H9 (cell line): Measurements from ENCODE around the gene C14orf132. TPM values are rescaled to one million over a fixed set of nuclear protein-coding genes. Genes with fewer than 3 reads are reported as not detected.

ENCODE experiments used
- DNase-seq: peaks from one replicate; pipeline ENCODE4 v3.0.0-alpha.2; 2017
- H2AFZ ChIP-seq: one replicate; pipeline ENCODE4 v1.6.1; 2013; ENCODE audit warnings: mild to moderate bottlenecking, low read length, control low read depth, moderate library complexity
- H2AK5ac ChIP-seq: 2 replicates; pipeline ENCODE4 v1.6.1; 2013; ENCODE audit warnings: low read length, control low read depth, mixed read lengths; ENCODE audit not compliant: insufficient read length
- H2BK120ac ChIP-seq: one replicate; pipeline ENCODE4 v1.6.1; 2013; ENCODE audit warnings: low read depth, mild to moderate bottlenecking, low read length, control low read depth, inconsistent platforms; ENCODE audit not compliant: poor library complexity, severe bottlenecking
- H2BK12ac ChIP-seq: 2 replicates; pipeline ENCODE4 v1.6.1; 2013; ENCODE audit warnings: low read length, control low read depth, mixed read lengths, low read depth; ENCODE audit not compliant: insufficient read length
- H2BK15ac ChIP-seq: 2 replicates; pipeline ENCODE4 v1.6.1; 2013; ENCODE audit warnings: low read depth, low read length, control low read depth
- H2BK20ac ChIP-seq: one replicate; pipeline ENCODE4 v1.6.1; 2013; ENCODE audit warnings: low read depth, mild to moderate bottlenecking, low read length, control low read depth, inconsistent platforms; ENCODE audit not compliant: poor library complexity, severe bottlenecking
- H2BK5ac ChIP-seq: 2 replicates; pipeline ENCODE4 v1.6.1; 2013; ENCODE audit warnings: low read length, control low read depth, mixed read lengths; ENCODE audit not compliant: insufficient read length
- H3K14ac ChIP-seq: 2 replicates; pipeline ENCODE4 v1.6.1; 2013; ENCODE audit warnings: low read length, control low read depth; ENCODE audit not compliant: insufficient read depth
- H3K18ac ChIP-seq: 2 replicates; pipeline ENCODE4 v1.6.1; 2013; ENCODE audit warnings: low read depth, mild to moderate bottlenecking, mixed read lengths, low read length, control low read depth; ENCODE audit not compliant: insufficient read length
- H3K23ac ChIP-seq: 2 replicates; pipeline ENCODE4 v1.6.1; 2013; ENCODE audit warnings: low read length, control low read depth, mixed read lengths, low read depth; ENCODE audit not compliant: insufficient read length
- H3K23me2 ChIP-seq: 2 replicates; pipeline ENCODE4 v1.6.1; 2013; ENCODE audit warnings: low read depth, mild to moderate bottlenecking, mixed read lengths, low read length, control low read depth; ENCODE audit not compliant: insufficient read length, poor library complexity, severe bottlenecking
- H3K27ac ChIP-seq: 2 replicates; pipeline ENCODE4 v1.5.1; 2013; ENCODE audit warnings: low read length, control low read depth, mixed read lengths, low read depth; ENCODE audit not compliant: insufficient read length
- H3K27me3 ChIP-seq: 2 replicates; pipeline ENCODE4 v1.6.1; 2013; ENCODE audit warnings: low read length, control low read depth, inconsistent platforms; ENCODE audit not compliant: insufficient read depth
- H3K4ac ChIP-seq: 2 replicates; pipeline ENCODE4 v1.6.1; 2013; ENCODE audit warnings: low read depth, mild to moderate bottlenecking, control low read depth, inconsistent platforms, low read length, moderate library complexity
- H3K4me1 ChIP-seq: 2 replicates; pipeline ENCODE4 v1.6.1; 2013; ENCODE audit warnings: low read length, control low read depth, inconsistent platforms; ENCODE audit not compliant: insufficient read depth
- H3K4me2 ChIP-seq: 2 replicates; pipeline ENCODE4 v1.6.1; 2013; ENCODE audit warnings: low read length, control low read depth, mixed read lengths; ENCODE audit not compliant: insufficient read length, insufficient read depth
- H3K56ac ChIP-seq: 2 replicates; pipeline ENCODE4 v1.6.1; 2013; ENCODE audit warnings: low read depth, mild to moderate bottlenecking, mixed read lengths, low read length, control low read depth; ENCODE audit not compliant: insufficient read length
- H3K79me1 ChIP-seq: 2 replicates; pipeline ENCODE4 v1.6.1; 2013; ENCODE audit warnings: low read depth, mild to moderate bottlenecking, moderate library complexity, low read length, control low read depth, inconsistent platforms; ENCODE audit not compliant: insufficient read depth, poor library complexity, severe bottlenecking
- H3K79me2 ChIP-seq: 2 replicates; pipeline ENCODE4 v1.6.1; 2013; ENCODE audit warnings: low read length, control low read depth, inconsistent platforms; ENCODE audit not compliant: insufficient read depth
- H3K9ac ChIP-seq: 2 replicates; pipeline ENCODE4 v1.6.1; 2013; ENCODE audit warnings: low read length, control low read depth, mixed read lengths; ENCODE audit not compliant: insufficient read length; ENCODE audit errors: extremely low read depth
- H3K9me3 ChIP-seq: one replicate; pipeline ENCODE4 v1.6.1; 2013; ENCODE audit warnings: low read depth, low read length, inconsistent platforms; ENCODE audit not compliant: control insufficient read depth
- H3T11ph ChIP-seq: one replicate; pipeline ENCODE4 v1.6.1; 2013; ENCODE audit warnings: mild to moderate bottlenecking, low read length, control low read depth, inconsistent platforms
- H4K20me1 ChIP-seq: one replicate; pipeline ENCODE4 v1.6.1; 2013; ENCODE audit not compliant: control insufficient read depth, insufficient read length, insufficient read depth
- H4K5ac ChIP-seq: 2 replicates; pipeline ENCODE4 v1.6.1; 2013; ENCODE audit warnings: low read depth, mild to moderate bottlenecking, mixed read lengths, low read length, control low read depth; ENCODE audit not compliant: insufficient read length
- H4K8ac ChIP-seq: replicated peaks from 2 replicates; pipeline ENCODE4 v1.6.1; 2013; ENCODE audit warnings: low read length, control low read depth, mixed read lengths, low read depth; ENCODE audit not compliant: insufficient read length
- H4K91ac ChIP-seq: 2 replicates; pipeline ENCODE4 v1.6.1; 2013; ENCODE audit warnings: low read depth, mild to moderate bottlenecking, moderate library complexity, mixed read lengths, low read length, control low read depth; ENCODE audit not compliant: insufficient read length
- H3K27ac Mint-ChIP-seq, 3 experiments: 2 replicates in 2 of 3; 3 replicates in 1 of 3; pipeline ENCODE4 v1.8.0; 2020 to 2021; ENCODE audit warnings: mixed read lengths in 3 of 3, mild to moderate bottlenecking in 1 of 3, moderate library complexity in 1 of 3
- H3K27me3 Mint-ChIP-seq: 2 replicates; pipeline ENCODE4 v1.8.0; 2021; ENCODE audit warnings: low read depth, mild to moderate bottlenecking, moderate library complexity, mixed read lengths
- H3K36me3 Mint-ChIP-seq, 3 experiments: 2 replicates in 2 of 3; 3 replicates in 1 of 3; pipeline ENCODE4 v1.8.0; 2020 to 2021; ENCODE audit warnings: low read depth in 3 of 3, mixed read lengths in 3 of 3; ENCODE audit not compliant: insufficient read depth in 1 of 3
- H3K4me1 Mint-ChIP-seq, 2 experiments: 2 replicates each; pipeline ENCODE4 v1.8.0; 2020; ENCODE audit warnings: mixed read lengths in 2 of 2
- H3K4me3 Mint-ChIP-seq, 2 experiments: 2 replicates in 1 of 2; 3 replicates in 1 of 2; pipeline ENCODE4 v1.8.0; 2020 to 2021; ENCODE audit warnings: mild to moderate bottlenecking in 2 of 2, mixed read lengths in 2 of 2, moderate library complexity in 1 of 2
- H3K9me3 Mint-ChIP-seq, 2 experiments: 2 replicates in 1 of 2; 3 replicates in 1 of 2; pipeline ENCODE4 v1.8.0; 2020; ENCODE audit warnings: mild to moderate bottlenecking in 2 of 2, mixed read lengths in 2 of 2, moderate library complexity in 1 of 2
- WGBS: extraction: QIAGEN DNeasy Blood & Tissue Kit; methylation state at CpG from one replicate; pipeline ENCODE4 v1.1.7; 2013; ENCODE audit warnings: missing lambda C conversion rate, low lambda C conversion rate, mixed read lengths; ENCODE audit not compliant: insufficient read length; ENCODE audit errors: extremely low coverage; 5-methylcytosine and 5-hydroxymethylcytosine counted together
- total RNA-seq: library from RNA; stranded (reverse); gene quantifications from 2 replicates; pipeline ENCODE4 v1.2.1, GENCODE V29; 2021
- TF ChIP-seq, protein P1 (sequence below): fragments of 200-600 bp; sonication (generic); conservative IDR thresholded peaks from 3 replicates; pipeline ENCODE4 v1.8.0; 2021; ENCODE audit warnings: antibody characterized with exemption, mild to moderate bottlenecking

C14orf132 gene
- total RNA-seq, 1 experiment from 2014 or later: 5.7 TPM

DNA sequence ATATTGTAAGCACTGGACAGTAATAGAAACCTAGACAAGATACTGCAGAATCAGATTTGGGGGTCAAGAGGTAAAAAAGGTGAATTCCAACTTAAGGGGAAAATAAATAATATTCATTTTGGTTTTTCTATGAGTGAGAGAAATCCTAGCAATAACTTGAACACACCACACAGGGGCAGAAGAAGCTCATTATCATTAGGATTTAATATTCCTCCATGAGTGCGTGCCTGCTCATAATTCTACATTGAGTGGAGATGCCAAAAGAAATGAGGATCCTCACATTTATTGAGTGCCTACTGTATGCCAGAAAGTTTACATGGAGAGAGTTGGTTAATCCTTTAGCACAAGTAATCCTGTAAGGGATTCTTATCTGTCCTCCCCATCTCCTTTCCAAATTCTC, 40.5 kb upstream of the C14orf132 start:
- Histone ChIP-seq H2BK15ac (no peak overlapping the region), H3T11ph (no peak overlapping the region), H3K23ac (no peak overlapping the region), H4K91ac (no peak overlapping the region), H2AFZ (no peak overlapping the region), H2AK5ac (no peak overlapping the region), H3K4me1 (no peaks in the 10 kb centered on the region), H3K23me2 (no peaks in the 10 kb centered on the region), H3K18ac (no peak overlapping the region), H3K9me3 (no peaks in the 10 kb centered on the region), H3K9ac (no peak overlapping the region), H3K27ac (no peak overlapping the region), H3K79me1 (no peaks in the 10 kb centered on the region), H3K56ac (no peak overlapping the region), H3K27me3 (no peaks in the 10 kb centered on the region), H2BK20ac (no peak overlapping the region), H4K5ac (no peak overlapping the region), H3K79me2 (no peaks in the 10 kb centered on the region), H4K8ac (no peak overlapping the region), H2BK12ac (no peak overlapping the region), H2BK120ac (no peak overlapping the region), H3K4ac (no peak overlapping the region), H2BK5ac (no peak overlapping the region), H3K4me2 (no peak overlapping the region), H4K20me1 (no peaks in the 10 kb centered on the region), H3K14ac (no peak overlapping the region)
- TF ChIP-seq, protein P1, sequence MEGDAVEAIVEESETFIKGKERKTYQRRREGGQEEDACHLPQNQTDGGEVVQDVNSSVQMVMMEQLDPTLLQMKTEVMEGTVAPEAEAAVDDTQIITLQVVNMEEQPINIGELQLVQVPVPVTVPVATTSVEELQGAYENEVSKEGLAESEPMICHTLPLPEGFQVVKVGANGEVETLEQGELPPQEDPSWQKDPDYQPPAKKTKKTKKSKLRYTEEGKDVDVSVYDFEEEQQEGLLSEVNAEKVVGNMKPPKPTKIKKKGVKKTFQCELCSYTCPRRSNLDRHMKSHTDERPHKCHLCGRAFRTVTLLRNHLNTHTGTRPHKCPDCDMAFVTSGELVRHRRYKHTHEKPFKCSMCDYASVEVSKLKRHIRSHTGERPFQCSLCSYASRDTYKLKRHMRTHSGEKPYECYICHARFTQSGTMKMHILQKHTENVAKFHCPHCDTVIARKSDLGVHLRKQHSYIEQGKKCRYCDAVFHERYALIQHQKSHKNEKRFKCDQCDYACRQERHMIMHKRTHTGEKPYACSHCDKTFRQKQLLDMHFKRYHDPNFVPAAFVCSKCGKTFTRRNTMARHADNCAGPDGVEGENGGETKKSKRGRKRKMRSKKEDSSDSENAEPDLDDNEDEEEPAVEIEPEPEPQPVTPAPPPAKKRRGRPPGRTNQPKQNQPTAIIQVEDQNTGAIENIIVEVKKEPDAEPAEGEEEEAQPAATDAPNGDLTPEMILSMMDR: peak; percentile 45
- peaks cover 0 to 11% (median 0%) of the 10 kb centered on the region in 3 experiments; a peak in 2 of 7 replicates for H3K36me3 Mint-ChIP-seq
- no peak for DNase-seq
- peaks cover 12% of the 10 kb centered on the region for H3K27me3 Mint-ChIP-seq
- no peak overlapping the region for H3K4me3 Mint-ChIP-seq
- no peak overlapping the region for H3K27ac Mint-ChIP-seq
- peaks cover 15 to 18% of the 10 kb centered on the region in 2 experiments for H3K4me1 Mint-ChIP-seq
- WGBS: no CpG with 5 or more reads among the region's 1 CpG
- peaks cover 3 to 10% of the 10 kb centered on the region in 2 experiments; a peak in 3 of 5 replicates for H3K9me3 Mint-ChIP-seq
